H9 (cell line): ENCODE data around the gene CFAP61. TPM values are rescaled to one million over a fixed set of nuclear protein-coding genes. Genes with fewer than 3 reads are reported as not detected.

Experiments used
- DNase-seq: peaks from one replicate; pipeline ENCODE4 v3.0.0-alpha.2; 2017
- H2AFZ ChIP-seq: one replicate; pipeline ENCODE4 v1.6.1; 2013; ENCODE audit warnings: mild to moderate bottlenecking, low read length, control low read depth, moderate library complexity
- H2AK5ac ChIP-seq: 2 replicates; pipeline ENCODE4 v1.6.1; 2013; ENCODE audit warnings: low read length, control low read depth, mixed read lengths; ENCODE audit not compliant: insufficient read length
- H2BK120ac ChIP-seq: one replicate; pipeline ENCODE4 v1.6.1; 2013; ENCODE audit warnings: low read depth, mild to moderate bottlenecking, low read length, control low read depth, inconsistent platforms; ENCODE audit not compliant: poor library complexity, severe bottlenecking
- H2BK12ac ChIP-seq: 2 replicates; pipeline ENCODE4 v1.6.1; 2013; ENCODE audit warnings: low read length, control low read depth, mixed read lengths, low read depth; ENCODE audit not compliant: insufficient read length
- H2BK15ac ChIP-seq: 2 replicates; pipeline ENCODE4 v1.6.1; 2013; ENCODE audit warnings: low read depth, low read length, control low read depth
- H2BK20ac ChIP-seq: one replicate; pipeline ENCODE4 v1.6.1; 2013; ENCODE audit warnings: low read depth, mild to moderate bottlenecking, low read length, control low read depth, inconsistent platforms; ENCODE audit not compliant: poor library complexity, severe bottlenecking
- H2BK5ac ChIP-seq: 2 replicates; pipeline ENCODE4 v1.6.1; 2013; ENCODE audit warnings: low read length, control low read depth, mixed read lengths; ENCODE audit not compliant: insufficient read length
- H3K14ac ChIP-seq: 2 replicates; pipeline ENCODE4 v1.6.1; 2013; ENCODE audit warnings: low read length, control low read depth; ENCODE audit not compliant: insufficient read depth
- H3K18ac ChIP-seq: 2 replicates; pipeline ENCODE4 v1.6.1; 2013; ENCODE audit warnings: low read depth, mild to moderate bottlenecking, mixed read lengths, low read length, control low read depth; ENCODE audit not compliant: insufficient read length
- H3K23ac ChIP-seq: 2 replicates; pipeline ENCODE4 v1.6.1; 2013; ENCODE audit warnings: low read length, control low read depth, mixed read lengths, low read depth; ENCODE audit not compliant: insufficient read length
- H3K23me2 ChIP-seq: 2 replicates; pipeline ENCODE4 v1.6.1; 2013; ENCODE audit warnings: low read depth, mild to moderate bottlenecking, mixed read lengths, low read length, control low read depth; ENCODE audit not compliant: insufficient read length, poor library complexity, severe bottlenecking
- H3K27ac ChIP-seq: 2 replicates; pipeline ENCODE4 v1.5.1; 2013; ENCODE audit warnings: low read length, control low read depth, mixed read lengths, low read depth; ENCODE audit not compliant: insufficient read length
- H3K27me3 ChIP-seq: 2 replicates; pipeline ENCODE4 v1.6.1; 2013; ENCODE audit warnings: low read length, control low read depth, inconsistent platforms; ENCODE audit not compliant: insufficient read depth
- H3K4ac ChIP-seq: 2 replicates; pipeline ENCODE4 v1.6.1; 2013; ENCODE audit warnings: low read depth, mild to moderate bottlenecking, control low read depth, inconsistent platforms, low read length, moderate library complexity
- H3K4me1 ChIP-seq: 2 replicates; pipeline ENCODE4 v1.6.1; 2013; ENCODE audit warnings: low read length, control low read depth, inconsistent platforms; ENCODE audit not compliant: insufficient read depth
- H3K4me2 ChIP-seq: 2 replicates; pipeline ENCODE4 v1.6.1; 2013; ENCODE audit warnings: low read length, control low read depth, mixed read lengths; ENCODE audit not compliant: insufficient read length, insufficient read depth
- H3K56ac ChIP-seq: 2 replicates; pipeline ENCODE4 v1.6.1; 2013; ENCODE audit warnings: low read depth, mild to moderate bottlenecking, mixed read lengths, low read length, control low read depth; ENCODE audit not compliant: insufficient read length
- H3K79me1 ChIP-seq: 2 replicates; pipeline ENCODE4 v1.6.1; 2013; ENCODE audit warnings: low read depth, mild to moderate bottlenecking, moderate library complexity, low read length, control low read depth, inconsistent platforms; ENCODE audit not compliant: insufficient read depth, poor library complexity, severe bottlenecking
- H3K79me2 ChIP-seq: 2 replicates; pipeline ENCODE4 v1.6.1; 2013; ENCODE audit warnings: low read length, control low read depth, inconsistent platforms; ENCODE audit not compliant: insufficient read depth
- H3K9ac ChIP-seq: 2 replicates; pipeline ENCODE4 v1.6.1; 2013; ENCODE audit warnings: low read length, control low read depth, mixed read lengths; ENCODE audit not compliant: insufficient read length; ENCODE audit errors: extremely low read depth
- H3K9me3 ChIP-seq: one replicate; pipeline ENCODE4 v1.6.1; 2013; ENCODE audit warnings: low read depth, low read length, inconsistent platforms; ENCODE audit not compliant: control insufficient read depth
- H3T11ph ChIP-seq: one replicate; pipeline ENCODE4 v1.6.1; 2013; ENCODE audit warnings: mild to moderate bottlenecking, low read length, control low read depth, inconsistent platforms
- H4K20me1 ChIP-seq: one replicate; pipeline ENCODE4 v1.6.1; 2013; ENCODE audit not compliant: control insufficient read depth, insufficient read length, insufficient read depth
- H4K5ac ChIP-seq: 2 replicates; pipeline ENCODE4 v1.6.1; 2013; ENCODE audit warnings: low read depth, mild to moderate bottlenecking, mixed read lengths, low read length, control low read depth; ENCODE audit not compliant: insufficient read length
- H4K8ac ChIP-seq: replicated peaks from 2 replicates; pipeline ENCODE4 v1.6.1; 2013; ENCODE audit warnings: low read length, control low read depth, mixed read lengths, low read depth; ENCODE audit not compliant: insufficient read length
- H4K91ac ChIP-seq: 2 replicates; pipeline ENCODE4 v1.6.1; 2013; ENCODE audit warnings: low read depth, mild to moderate bottlenecking, moderate library complexity, mixed read lengths, low read length, control low read depth; ENCODE audit not compliant: insufficient read length
- H3K27ac Mint-ChIP-seq, 3 experiments: 2 replicates in 2 of 3; 3 replicates in 1 of 3; pipeline ENCODE4 v1.8.0; 2020 to 2021; ENCODE audit warnings: mixed read lengths in 3 of 3, mild to moderate bottlenecking in 1 of 3, moderate library complexity in 1 of 3
- H3K27me3 Mint-ChIP-seq: 2 replicates; pipeline ENCODE4 v1.8.0; 2021; ENCODE audit warnings: low read depth, mild to moderate bottlenecking, moderate library complexity, mixed read lengths
- H3K36me3 Mint-ChIP-seq, 3 experiments: 2 replicates in 2 of 3; 3 replicates in 1 of 3; pipeline ENCODE4 v1.8.0; 2020 to 2021; ENCODE audit warnings: low read depth in 3 of 3, mixed read lengths in 3 of 3; ENCODE audit not compliant: insufficient read depth in 1 of 3
- H3K4me1 Mint-ChIP-seq, 2 experiments: 2 replicates each; pipeline ENCODE4 v1.8.0; 2020; ENCODE audit warnings: mixed read lengths in 2 of 2
- H3K4me3 Mint-ChIP-seq, 2 experiments: 2 replicates in 1 of 2; 3 replicates in 1 of 2; pipeline ENCODE4 v1.8.0; 2020 to 2021; ENCODE audit warnings: mild to moderate bottlenecking in 2 of 2, mixed read lengths in 2 of 2, moderate library complexity in 1 of 2
- H3K9me3 Mint-ChIP-seq, 2 experiments: 2 replicates in 1 of 2; 3 replicates in 1 of 2; pipeline ENCODE4 v1.8.0; 2020; ENCODE audit warnings: mild to moderate bottlenecking in 2 of 2, mixed read lengths in 2 of 2, moderate library complexity in 1 of 2
- WGBS: extraction: QIAGEN DNeasy Blood & Tissue Kit; methylation state at CpG from one replicate; pipeline ENCODE4 v1.1.7; 2013; ENCODE audit warnings: missing lambda C conversion rate, low lambda C conversion rate, mixed read lengths; ENCODE audit not compliant: insufficient read length; ENCODE audit errors: extremely low coverage; 5-methylcytosine and 5-hydroxymethylcytosine counted together
- total RNA-seq: library from RNA; stranded (reverse); gene quantifications from 2 replicates; pipeline ENCODE4 v1.2.1, GENCODE V29; 2021
- TF ChIP-seq, protein P1 (sequence below): fragments of 200-600 bp; sonication (generic); conservative IDR thresholded peaks from 3 replicates; pipeline ENCODE4 v1.8.0; 2021; ENCODE audit warnings: antibody characterized with exemption, mild to moderate bottlenecking

CFAP61 gene
- total RNA-seq, 1 experiment from 2014 or later: 0.44 TPM

DNA sequence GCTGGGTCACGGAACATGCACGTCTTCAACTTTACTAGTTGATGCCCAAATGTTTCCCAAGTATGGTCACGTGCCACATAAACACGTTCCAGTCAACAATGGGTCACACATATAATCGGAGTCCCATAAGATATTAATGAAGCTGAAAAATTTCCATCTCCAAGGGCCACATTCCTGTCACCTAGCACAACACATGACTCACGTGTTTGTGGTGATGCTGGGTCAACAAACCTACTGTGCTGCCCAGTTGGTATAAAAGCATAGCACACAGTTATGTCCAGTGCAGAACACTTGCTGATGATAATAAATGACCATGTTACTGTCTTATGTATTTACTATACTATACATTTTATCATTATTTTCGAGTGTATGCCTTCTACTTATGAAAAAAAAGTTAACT is 247.6 kb downstream of the CFAP61 start:
- Histone ChIP-seq H3K56ac (no peak overlapping the region), H4K20me1 (no peaks in the 10 kb centered on the region), H3K23me2 (no peaks in the 10 kb centered on the region), H3K4ac (no peak overlapping the region), H3K79me2 (no peaks in the 10 kb centered on the region), H4K8ac (no peak overlapping the region), H3K27me3 (no peaks in the 10 kb centered on the region), H2BK20ac (no peak overlapping the region), H2BK15ac (no peak overlapping the region), H3K27ac (no peak overlapping the region), H2BK120ac (no peak overlapping the region), H3K79me1 (no peaks in the 10 kb centered on the region), H4K5ac (no peak overlapping the region), H2BK5ac (no peak overlapping the region), H4K91ac (no peak overlapping the region), H2BK12ac (no peak overlapping the region), H3K4me1 (no peaks in the 10 kb centered on the region), H3K9ac (no peak overlapping the region), H3T11ph (no peak overlapping the region), H3K14ac (no peak overlapping the region), H3K4me2 (no peak overlapping the region), H3K23ac (no peak overlapping the region), H3K18ac (no peak overlapping the region), H2AFZ (no peak overlapping the region), H3K9me3 (no peaks in the 10 kb centered on the region), H2AK5ac (no peak overlapping the region)
- DNase-seq: no peak
- 0 out of 4 replicates have a peak, but pooled peaks cover 0 to 3% of the 10 kb centered on the region in 2 experiments for H3K4me1 Mint-ChIP-seq
- no peak overlapping the region for H3K27ac Mint-ChIP-seq
- H3K4me3 Mint-ChIP-seq: no peak overlapping the region
- WGBS: no CpG with 5 or more reads among the region's 7 CpGs
- H3K27me3 Mint-ChIP-seq: 0 out of 2 replicates have a peak, but pooled peaks cover 3% of the 10 kb centered on the region
- no peaks in the 10 kb centered on the region for H3K9me3 Mint-ChIP-seq
- TF ChIP-seq, protein P1, sequence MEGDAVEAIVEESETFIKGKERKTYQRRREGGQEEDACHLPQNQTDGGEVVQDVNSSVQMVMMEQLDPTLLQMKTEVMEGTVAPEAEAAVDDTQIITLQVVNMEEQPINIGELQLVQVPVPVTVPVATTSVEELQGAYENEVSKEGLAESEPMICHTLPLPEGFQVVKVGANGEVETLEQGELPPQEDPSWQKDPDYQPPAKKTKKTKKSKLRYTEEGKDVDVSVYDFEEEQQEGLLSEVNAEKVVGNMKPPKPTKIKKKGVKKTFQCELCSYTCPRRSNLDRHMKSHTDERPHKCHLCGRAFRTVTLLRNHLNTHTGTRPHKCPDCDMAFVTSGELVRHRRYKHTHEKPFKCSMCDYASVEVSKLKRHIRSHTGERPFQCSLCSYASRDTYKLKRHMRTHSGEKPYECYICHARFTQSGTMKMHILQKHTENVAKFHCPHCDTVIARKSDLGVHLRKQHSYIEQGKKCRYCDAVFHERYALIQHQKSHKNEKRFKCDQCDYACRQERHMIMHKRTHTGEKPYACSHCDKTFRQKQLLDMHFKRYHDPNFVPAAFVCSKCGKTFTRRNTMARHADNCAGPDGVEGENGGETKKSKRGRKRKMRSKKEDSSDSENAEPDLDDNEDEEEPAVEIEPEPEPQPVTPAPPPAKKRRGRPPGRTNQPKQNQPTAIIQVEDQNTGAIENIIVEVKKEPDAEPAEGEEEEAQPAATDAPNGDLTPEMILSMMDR: no peak
- H3K36me3 Mint-ChIP-seq: no peaks in the 10 kb centered on the region
